GM12873 (cell line): ENCODE measurements around the gene CDKAL1.

ENCODE experiments used
- TF ChIP-seq, protein P1 (sequence below): IDR thresholded peaks from 2 replicates; pipeline ENCODE4 v1.5.1; 2012; ENCODE audit warnings: low read depth, mild to moderate bottlenecking, moderate library complexity, low read length, control low read depth; ENCODE audit not compliant: insufficient read depth; ENCODE audit errors: missing control alignments

Gene CDKAL1

DNA sequence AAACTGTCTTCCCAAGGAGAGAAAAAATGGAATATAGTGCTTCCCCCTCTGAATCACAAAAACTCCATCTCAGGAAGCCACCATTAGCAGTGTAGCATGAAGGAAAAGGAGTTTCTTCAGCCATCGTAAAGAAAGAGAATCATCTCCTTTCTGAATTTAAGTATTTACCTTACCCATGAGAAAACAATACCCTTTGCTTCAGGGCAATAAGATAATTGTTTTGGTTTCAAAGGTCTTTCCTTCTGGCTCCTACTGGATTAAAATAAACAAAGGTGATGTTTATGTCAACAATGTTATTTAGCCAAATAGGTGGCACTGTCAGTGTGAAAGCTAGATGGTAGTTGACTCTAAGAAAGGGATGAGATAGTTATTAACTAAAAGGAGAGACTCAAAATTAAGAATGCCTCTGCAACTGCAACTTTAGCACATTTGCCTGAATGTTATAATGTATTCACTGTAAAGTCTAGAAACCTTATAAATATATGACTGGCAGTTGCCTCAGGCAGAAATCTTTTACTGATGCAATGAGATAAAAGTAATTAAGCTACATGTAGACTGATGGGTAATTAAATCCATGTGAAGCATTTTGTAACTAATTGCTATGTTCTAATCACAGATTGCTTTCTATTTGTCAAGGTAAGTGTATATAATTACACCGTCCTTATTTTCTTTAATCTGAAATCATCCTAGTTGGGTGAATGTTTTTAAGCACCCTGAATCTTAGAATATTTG lies 399.0 kb downstream of the CDKAL1 start:
- TF ChIP-seq, protein P1, sequence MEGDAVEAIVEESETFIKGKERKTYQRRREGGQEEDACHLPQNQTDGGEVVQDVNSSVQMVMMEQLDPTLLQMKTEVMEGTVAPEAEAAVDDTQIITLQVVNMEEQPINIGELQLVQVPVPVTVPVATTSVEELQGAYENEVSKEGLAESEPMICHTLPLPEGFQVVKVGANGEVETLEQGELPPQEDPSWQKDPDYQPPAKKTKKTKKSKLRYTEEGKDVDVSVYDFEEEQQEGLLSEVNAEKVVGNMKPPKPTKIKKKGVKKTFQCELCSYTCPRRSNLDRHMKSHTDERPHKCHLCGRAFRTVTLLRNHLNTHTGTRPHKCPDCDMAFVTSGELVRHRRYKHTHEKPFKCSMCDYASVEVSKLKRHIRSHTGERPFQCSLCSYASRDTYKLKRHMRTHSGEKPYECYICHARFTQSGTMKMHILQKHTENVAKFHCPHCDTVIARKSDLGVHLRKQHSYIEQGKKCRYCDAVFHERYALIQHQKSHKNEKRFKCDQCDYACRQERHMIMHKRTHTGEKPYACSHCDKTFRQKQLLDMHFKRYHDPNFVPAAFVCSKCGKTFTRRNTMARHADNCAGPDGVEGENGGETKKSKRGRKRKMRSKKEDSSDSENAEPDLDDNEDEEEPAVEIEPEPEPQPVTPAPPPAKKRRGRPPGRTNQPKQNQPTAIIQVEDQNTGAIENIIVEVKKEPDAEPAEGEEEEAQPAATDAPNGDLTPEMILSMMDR = no peak

DNA sequence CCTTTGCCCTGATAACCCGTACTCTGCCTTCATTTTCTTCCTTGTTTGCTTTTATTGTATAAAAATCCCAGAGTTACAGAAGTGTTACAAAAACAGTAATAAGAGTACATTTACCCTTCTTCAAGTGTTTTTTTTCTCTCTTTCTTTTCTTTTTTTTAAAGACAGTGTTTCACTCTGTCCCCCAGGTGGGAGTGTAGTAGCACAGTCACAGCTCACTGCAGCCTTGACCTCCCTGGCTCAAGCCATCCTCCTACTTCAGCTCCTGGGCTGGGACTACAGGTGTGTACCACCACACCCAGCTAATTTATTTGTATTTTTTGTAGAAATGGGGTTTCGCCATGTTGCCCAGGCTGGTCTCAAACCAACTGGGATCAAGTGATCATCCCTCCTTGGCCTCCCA lies 402.7 kb downstream of the CDKAL1 start:
- TF ChIP-seq, protein P1 = no peak

DNA sequence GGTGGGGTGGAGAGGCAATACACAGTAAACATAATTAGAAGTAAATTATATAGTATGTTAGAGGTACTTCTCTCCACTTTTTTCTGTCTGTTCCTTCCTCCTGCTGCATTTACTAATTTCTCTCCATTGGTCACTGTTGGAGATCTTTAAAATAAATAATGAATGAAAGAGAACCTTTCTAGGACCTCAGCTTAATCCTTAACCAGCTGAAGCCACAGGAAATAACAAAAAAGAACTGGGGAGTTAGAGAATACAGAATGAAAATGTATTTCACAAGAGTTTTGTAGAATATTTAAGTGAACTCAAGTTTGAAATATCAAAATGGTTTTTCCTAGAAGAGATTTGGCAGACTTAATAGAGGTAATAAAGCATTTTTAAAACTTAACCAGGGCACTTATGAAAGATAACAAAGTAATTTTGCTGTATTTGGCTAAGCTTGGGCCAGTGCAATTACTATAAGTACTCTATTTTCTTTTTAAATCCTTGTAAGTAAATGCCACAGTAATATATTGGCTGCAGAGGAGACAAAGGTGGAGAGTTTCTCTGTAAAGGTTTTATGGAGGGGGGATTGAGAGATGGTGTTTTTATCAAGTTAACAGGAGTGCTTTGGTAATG lies 405.0 kb downstream of the CDKAL1 start:
- TF ChIP-seq, protein P1 = no peak

- TF ChIP-seq, protein P1 = no peak
Measured at GRCh38 chr6:20943040-20943627, 408.9 kb downstream of the CDKAL1 start.

DNA sequence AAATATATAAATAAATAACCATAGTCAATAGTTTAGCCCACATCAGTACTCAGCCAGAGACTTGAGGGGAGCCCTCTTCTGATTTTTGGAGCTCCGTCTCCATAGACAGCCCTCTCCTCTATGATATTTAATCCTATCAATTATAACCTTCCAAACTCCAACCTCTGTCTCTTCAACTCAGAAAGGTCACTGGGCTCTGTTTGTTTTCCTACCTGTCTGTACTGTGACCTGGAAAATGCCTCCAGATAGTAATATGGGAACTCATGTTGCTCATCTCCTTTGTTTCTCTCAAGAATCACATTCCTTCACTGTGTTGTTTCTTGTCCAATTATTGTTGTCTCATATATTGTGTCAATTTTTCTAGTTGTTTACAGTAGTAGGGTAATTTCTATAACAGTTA lies 409.7 kb downstream of the CDKAL1 start:
- TF ChIP-seq, protein P1 = no peak

GRCh38 chr6:20946022-20946421 lies 411.8 kb downstream of the CDKAL1 start:
- TF ChIP-seq, protein P1 = peak; percentile 19

GRCh38 chr6:20946890-20947289 lies 412.6 kb downstream of the CDKAL1 start:
- TF ChIP-seq, protein P1 = no peak
